HG02870 (cell line): ENCODE measurements around the gene PREP.
"Not testable (repeated sequence)": the region's sequence is repeated elsewhere in the genome, so short reads cannot be mapped to it uniquely, and the experiment has no call there.

ENCODE experiments used
- ATAC-seq: cut with Tn5 transposase; IDR thresholded peaks from one replicate; pipeline ENCODE4 v1.9.1; 2021; ENCODE audit warnings: mild to moderate bottlenecking, moderate library complexity; ENCODE audit not compliant: unreplicated experiment

Gene PREP

GRCh38 chr6:105345506-105345905 lies 57.4 kb downstream of the PREP start:
- ATAC-seq: no peak

GRCh38 chr6:105344881-105345370 lies 58.0 kb downstream of the PREP start:
- no peak for ATAC-seq

- ATAC-seq: not testable (repeated sequence)
Observed at GRCh38 chr6:105338350-105338983, 64.4 kb downstream of the PREP start.

- no peak for ATAC-seq
Observed at GRCh38 chr6:105336986-105337385, 65.9 kb downstream of the PREP start.

- ATAC-seq: no peak
Observed at GRCh38 chr6:105332576-105332975, 70.3 kb downstream of the PREP start.

- no peak for ATAC-seq
Observed at GRCh38 chr6:105331927-105332326, 71.0 kb downstream of the PREP start.

- ATAC-seq: peak; percentile 78
Observed at GRCh38 chr6:105330913-105331312, 72.0 kb downstream of the PREP start.

- ATAC-seq: no peak
Observed at GRCh38 chr6:105330364-105330763, 72.5 kb downstream of the PREP start.

- ATAC-seq: no peak
Observed at GRCh38 chr6:105326833-105327770, 75.8 kb downstream of the PREP start.

- no peak for ATAC-seq
Observed at GRCh38 chr6:105326216-105326615, 76.7 kb downstream of the PREP start.

GRCh38 chr6:105324386-105324950 lies 78.4 kb downstream of the PREP start:
- no peak for ATAC-seq

- no peak for ATAC-seq
Observed at GRCh38 chr6:105322499-105323225, 80.2 kb downstream of the PREP start.

GRCh38 chr6:105321728-105322127 lies 81.2 kb downstream of the PREP start:
- no peak for ATAC-seq

- ATAC-seq: no peak
Observed at GRCh38 chr6:105321207-105321606, 81.7 kb downstream of the PREP start.

GRCh38 chr6:105320765-105321164 lies 82.1 kb downstream of the PREP start:
- ATAC-seq: no peak

GRCh38 chr6:105320271-105320670 lies 82.6 kb downstream of the PREP start:
- no peak for ATAC-seq

- ATAC-seq: no peak
Observed at GRCh38 chr6:105319331-105319730, 83.6 kb downstream of the PREP start.

GRCh38 chr6:105318660-105319059 lies 84.2 kb downstream of the PREP start:
- ATAC-seq: no peak

- no peak for ATAC-seq
Observed at GRCh38 chr6:105317607-105318533, 85.0 kb downstream of the PREP start.

GRCh38 chr6:105313211-105313610 lies 89.7 kb downstream of the PREP start:
- no peak for ATAC-seq
